HPDE6-E6E7 (cell line): Measurements from ENCODE around the gene RBM15.

ENCODE experiments used
- DNase-seq: peaks from one replicate; pipeline ENCODE4 v3.0.0; 2011; ENCODE audit warnings: missing footprints; ENCODE audit errors: extremely low spot score

Gene RBM15

DNA sequence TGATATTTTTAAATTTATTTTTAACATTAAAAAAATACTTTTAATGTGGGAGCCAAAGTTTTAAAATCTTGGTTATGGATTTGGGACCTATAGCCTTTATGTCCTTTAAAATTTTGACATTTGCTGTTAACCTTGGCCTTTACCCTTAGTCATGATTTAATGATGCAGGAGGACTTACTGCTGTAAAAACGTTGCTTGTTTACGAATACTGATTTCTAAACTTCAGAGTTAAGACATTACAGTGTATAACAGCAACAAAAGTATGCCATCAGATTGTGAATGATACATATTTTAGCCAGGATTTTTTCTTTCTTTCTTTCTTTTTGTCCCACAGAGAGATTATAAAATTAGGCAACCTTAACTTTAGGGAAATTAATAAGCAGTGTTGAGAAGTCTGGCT is 8.9 kb downstream of the RBM15 start:
- no peak for DNase-seq

DNA sequence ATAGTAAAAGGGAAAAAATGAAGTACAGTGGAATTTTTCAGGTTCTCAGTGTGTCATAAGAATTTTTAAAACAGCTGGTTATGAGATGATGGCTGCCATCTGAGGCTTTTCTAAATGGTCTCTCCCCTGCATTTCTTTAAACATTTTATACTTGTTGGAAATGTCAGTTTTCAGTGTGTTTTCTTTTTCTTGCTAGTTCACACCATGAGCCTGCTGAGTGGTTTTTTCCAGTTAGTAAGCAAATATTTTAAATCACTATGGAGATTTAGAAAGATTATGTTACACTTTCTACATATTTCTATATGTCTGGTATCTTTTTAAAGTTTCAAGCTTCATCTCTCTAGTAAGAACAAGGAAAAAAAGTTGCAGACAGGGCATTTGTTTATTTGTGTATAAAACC is 9.6 kb downstream of the RBM15 start:
- no peak for DNase-seq

DNA sequence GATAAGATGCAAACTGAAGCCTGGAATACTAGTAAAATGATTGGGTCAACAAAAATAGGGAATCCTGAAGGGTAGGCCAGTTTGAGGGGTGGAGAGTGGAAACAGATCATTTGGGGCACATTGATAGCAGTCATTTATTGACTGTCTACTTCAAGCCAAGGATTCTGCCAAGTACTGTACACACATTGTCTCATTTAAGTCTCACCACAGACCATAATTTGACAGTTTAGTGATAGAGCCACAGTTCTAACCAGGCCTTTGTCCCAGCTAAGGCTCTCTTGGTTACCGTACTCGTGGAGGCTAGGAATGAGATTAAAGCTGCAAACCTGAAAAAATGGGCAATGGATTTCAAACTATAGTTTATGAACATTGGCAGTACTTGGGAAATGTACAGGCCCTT is 11.2 kb downstream of the RBM15 start:
- no peak for DNase-seq

GRCh38 chr1:110355321-110355720 is 16.1 kb downstream of the RBM15 start:
- no peak for DNase-seq

- DNase-seq, result peak; percentile 25
Observed at GRCh38 chr1:110356379-110356778, 17.2 kb downstream of the RBM15 start.

GRCh38 chr1:110360431-110360830 is 21.3 kb downstream of the RBM15 start:
- no peak for DNase-seq

- DNase-seq, result no peak
Observed at GRCh38 chr1:110361856-110362255, 22.7 kb downstream of the RBM15 start.

DNA sequence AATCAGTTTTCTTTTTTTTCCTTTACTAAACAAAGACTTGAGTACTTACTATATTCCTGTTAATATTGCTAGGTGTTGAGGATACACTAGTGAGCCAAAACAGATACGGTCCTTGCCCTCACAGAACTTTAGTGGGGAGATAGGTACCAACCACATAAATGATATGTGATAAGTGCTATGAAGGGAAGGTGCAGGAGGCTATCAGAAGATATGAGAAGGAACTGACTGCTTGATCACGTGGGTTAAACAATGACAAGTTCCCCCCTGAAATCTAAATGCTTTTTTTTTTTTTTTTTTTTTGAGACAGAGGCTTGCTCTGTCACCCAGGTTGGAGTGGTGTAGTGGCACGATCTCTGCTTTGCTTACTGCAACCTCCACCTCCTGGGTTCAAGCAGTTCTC is 25.0 kb downstream of the RBM15 start:
- DNase-seq, result no peak

DNA sequence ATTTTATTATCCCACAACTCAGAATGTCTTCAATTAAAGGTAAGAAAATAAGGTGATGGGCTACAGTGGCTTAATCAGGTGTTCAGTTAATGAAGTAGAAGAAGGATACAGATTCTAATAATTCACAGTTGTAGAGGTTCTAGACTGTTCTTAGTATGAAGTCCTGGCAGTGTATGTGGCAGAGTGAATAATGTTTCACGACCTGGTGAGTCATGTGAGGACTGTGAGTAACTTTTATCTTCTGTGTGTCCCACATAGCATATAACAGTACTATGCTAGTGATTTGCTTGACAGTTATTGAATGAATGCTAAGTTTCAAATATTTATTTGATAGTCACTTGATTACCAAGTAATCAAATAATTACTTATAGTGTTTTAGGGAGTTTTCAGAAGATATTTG is 31.6 kb downstream of the RBM15 start:
- peak; percentile 15 for DNase-seq

GRCh38 chr1:110375490-110375889 is 36.3 kb downstream of the RBM15 start:
- no peak for DNase-seq

GRCh38 chr1:110380672-110381283 is 41.6 kb downstream of the RBM15 start:
- DNase-seq, result no peak

DNA sequence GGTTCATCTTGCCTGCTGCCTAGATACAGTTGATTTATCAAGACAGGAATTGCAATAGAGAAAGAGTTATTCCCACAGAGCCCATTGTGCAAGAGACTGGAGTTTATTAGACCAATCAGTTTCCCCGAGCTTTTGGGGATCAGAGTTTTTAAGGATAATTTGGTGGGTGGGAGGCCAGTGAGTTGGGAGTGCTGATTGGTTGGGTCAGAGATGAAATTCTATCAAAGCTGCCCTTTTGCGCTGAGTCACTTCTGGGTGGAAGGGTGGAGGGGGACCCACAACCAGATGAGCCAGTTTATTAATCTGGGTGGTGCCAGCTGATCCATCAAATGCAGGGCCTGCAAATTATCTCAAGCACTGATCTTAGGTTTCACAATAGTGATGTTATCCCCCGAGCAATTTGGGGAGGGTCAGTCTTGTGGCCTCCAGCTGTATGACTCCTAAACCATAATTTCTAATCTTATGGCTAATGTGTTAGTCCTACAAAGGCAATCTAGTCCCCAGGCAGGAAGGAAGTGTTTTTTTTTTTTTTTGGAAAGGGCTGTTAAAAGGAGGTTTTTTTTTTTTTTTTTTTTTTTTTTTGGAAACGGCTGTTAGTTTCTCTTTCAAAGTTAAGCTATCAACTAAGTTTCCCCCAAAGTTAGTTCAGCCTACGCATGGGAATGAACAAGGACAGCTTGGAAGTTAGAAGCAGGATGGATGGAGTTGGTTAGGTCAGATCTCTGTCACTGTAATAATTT is 44.2 kb downstream of the RBM15 start:
- DNase-seq, result no peak

- no peak for DNase-seq
Observed at GRCh38 chr1:110384581-110385321, 45.6 kb downstream of the RBM15 start.

- no peak for DNase-seq
Observed at GRCh38 chr1:110385369-110385768, 46.2 kb downstream of the RBM15 start.

- no peak for DNase-seq
Observed at GRCh38 chr1:110387048-110387754, 48.0 kb downstream of the RBM15 start.

DNA sequence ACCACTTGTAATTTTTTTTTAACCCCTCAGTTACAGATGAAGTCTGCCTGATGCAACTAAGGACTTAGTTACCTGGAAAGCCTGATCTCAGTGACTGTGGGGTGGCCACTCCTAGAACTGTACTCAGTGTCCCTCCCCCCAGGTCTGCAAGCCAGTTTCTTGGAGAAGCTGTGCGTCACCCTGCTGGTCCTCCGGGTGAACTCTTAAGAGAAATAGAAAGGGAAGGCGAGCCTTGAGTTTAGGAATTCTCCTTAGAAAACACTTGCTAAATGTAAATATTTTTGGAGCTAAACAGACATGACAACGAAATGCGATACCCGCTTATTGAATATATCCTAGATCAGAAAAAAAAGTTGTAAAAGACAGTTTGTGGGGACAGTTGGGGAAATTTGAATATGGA is 50.9 kb downstream of the RBM15 start:
- peak; percentile 88 for DNase-seq

DNA sequence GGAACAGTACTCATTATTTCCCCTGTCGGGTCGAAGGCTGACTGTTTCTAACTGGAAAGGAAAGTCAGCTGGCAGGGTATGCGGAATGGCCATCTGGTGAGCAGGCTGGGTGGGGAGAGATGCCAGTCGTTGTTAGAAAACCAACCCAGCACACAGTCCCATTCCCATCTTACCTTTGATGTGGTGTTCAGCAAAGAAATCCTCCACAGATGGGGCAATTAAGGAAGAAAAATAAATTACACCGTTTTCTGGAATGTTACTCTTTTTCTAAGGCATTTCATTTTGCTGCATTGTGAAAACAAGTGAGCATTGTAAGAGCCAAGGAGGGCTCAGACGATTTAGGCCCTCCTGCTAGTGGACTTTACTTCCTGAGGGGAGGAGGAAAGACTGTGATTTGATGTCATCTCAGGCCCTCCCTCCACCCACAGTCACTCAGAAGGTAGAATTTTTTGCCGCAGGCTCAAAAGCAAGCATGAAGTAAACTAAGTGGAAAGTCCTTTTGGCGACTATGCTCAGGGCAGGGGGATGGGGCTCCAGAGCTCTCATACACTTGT is 51.6 kb downstream of the RBM15 start, which contains the start of gene SLC16A4:
Gene SLC16A4, minus strand, starts transcription at position 335 of the 554 bp plus-strand sequence. CDS start 1,703 bp downstream, outside the sequence.
- peak; percentile 57 for DNase-seq

GRCh38 chr1:110393286-110393685 is 54.1 kb downstream of the RBM15 start:
- no peak for DNase-seq

DNA sequence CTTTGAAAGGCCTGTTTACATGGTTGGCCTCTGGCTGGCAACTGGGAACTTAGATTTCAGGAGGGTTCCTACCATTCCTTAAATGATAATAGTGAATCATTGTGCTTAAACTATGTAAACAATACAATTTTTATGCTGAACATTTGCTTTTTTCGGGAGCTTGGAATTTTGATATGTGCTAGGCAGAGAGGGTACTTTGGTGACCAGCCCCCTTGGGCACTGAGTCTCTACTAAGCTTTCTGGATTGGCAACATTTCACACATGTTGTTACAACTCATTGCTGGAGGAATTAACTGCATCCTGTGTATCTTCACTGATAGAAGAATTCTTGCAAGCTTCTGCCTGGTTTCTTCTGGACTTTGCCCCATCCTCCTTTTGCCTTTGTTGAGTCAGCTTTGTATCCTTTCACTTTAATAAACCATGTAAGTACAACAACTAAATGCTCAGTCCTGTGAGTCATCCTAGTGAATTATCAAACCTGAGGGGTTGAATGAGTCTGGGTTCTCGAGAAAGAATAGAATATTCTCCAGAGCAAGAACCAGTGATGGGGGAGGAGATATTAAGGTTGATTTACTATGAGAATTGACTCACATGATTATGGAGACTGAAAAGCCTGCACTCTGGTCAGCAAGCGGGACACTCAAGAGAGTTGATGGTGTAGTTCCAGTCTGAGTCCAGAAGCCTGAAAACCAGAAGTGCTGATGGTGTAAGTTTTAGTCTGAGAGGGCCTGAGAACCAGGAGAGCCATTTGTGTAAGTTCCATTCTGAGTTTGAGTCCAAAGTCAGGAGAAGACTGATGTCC is 54.7 kb downstream of the RBM15 start:
- peak; percentile 56 for DNase-seq

DNA sequence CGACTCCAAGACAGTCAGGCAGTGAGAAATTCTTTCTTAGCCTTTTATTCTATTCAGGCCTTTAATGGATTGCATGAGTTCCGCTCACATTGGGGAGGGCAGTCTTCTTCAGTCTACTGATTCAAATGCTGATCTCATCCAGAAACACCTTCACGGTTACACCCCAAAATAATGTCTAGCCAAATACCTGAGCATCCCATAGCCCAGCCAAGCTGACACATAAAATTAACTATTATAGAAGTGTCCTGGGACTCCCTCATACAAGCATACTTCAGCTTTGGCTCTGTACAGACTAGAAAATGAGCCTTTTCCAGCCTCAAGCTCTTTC is 55.3 kb downstream of the RBM15 start:
- DNase-seq, result no peak
